AG20443 (cell line): ENCODE data around the gene DNAJC9.
A peak's percentile ranks its signal among the peaks of the same experiment; 100 is the strongest.
"Not testable (repeated sequence)": the region's sequence is repeated elsewhere in the genome, so short reads cannot be mapped to it uniquely, and the experiment has no call there.

Source experiments
- DNase-seq: peaks from one replicate; pipeline ENCODE4 v3.0.0; 2012; ENCODE audit warnings: low spot score, mixed read lengths

DNAJC9 gene

GRCh38 chr10:73246646-73247508 is at the start of gene DNAJC9:
DNAJC9 (minus strand) TSS chr10:73247255; CDS start chr10:73247189, 66 bp downstream.
- DNase-seq, result peak; percentile 97

GRCh38 chr10:73293461-73293860 is 46.4 kb upstream of the DNAJC9 start:
- DNase-seq, result no peak

GRCh38 chr10:73289958-73290357 is 42.9 kb upstream of the DNAJC9 start:
- DNase-seq, result no peak

GRCh38 chr10:73287441-73287840 is 40.4 kb upstream of the DNAJC9 start:
- no peak for DNase-seq

- DNase-seq, result no peak
These were observed 34.0 kb upstream of the DNAJC9 start for GRCh38 chr10:73281097-73281496.

- no peak for DNase-seq
These were observed 17.4 kb upstream of the DNAJC9 start for GRCh38 chr10:73264423-73264822.

- DNase-seq, result peak; percentile 28
These were observed 16.8 kb upstream of the DNAJC9 start for GRCh38 chr10:73263693-73264347.

- no peak for DNase-seq
These were observed 16.0 kb upstream of the DNAJC9 start for GRCh38 chr10:73262880-73263555.

- DNase-seq, result no peak
These were observed 15.2 kb upstream of the DNAJC9 start for GRCh38 chr10:73262105-73262730.

GRCh38 chr10:73261362-73261995 is 14.4 kb upstream of the DNAJC9 start:
- DNase-seq, result no peak

- DNase-seq, result not testable (repeated sequence)
These were observed 11.6 kb upstream of the DNAJC9 start for GRCh38 chr10:73258612-73259011.

GRCh38 chr10:73253225-73253555 is 6.1 kb upstream of the DNAJC9 start:
- no peak for DNase-seq

- DNase-seq, result peak; percentile 96
These were observed 5.6 kb upstream of the DNAJC9 start, which contains the start of gene MRPS16 for GRCh38 chr10:73252445-73253224. MRPS16 (minus strand) TSS chr10:73252644; CDS start chr10:73252482, 162 bp downstream.

- no peak for DNase-seq
These were observed 4.8 kb upstream of the DNAJC9 start for GRCh38 chr10:73251683-73252444.

- no peak for DNase-seq
These were observed 1.2 kb upstream of the DNAJC9 start for GRCh38 chr10:73248259-73248724.

GRCh38 chr10:73247509-73248258 is 629 bp upstream of the DNAJC9 start:
- DNase-seq, result no peak

GRCh38 chr10:73246322-73246645 is 771 bp downstream of the DNAJC9 start:
- no peak for DNase-seq

- DNase-seq, result no peak
These were observed 2.1 kb downstream of the DNAJC9 start for GRCh38 chr10:73244866-73245477.

- no peak for DNase-seq
These were observed 7.1 kb downstream of the DNAJC9 start for GRCh38 chr10:73239908-73240307.
